ENCODE measurements around the gene SRP68.
"Not testable (repeated sequence)": the region's sequence is repeated elsewhere in the genome, so short reads cannot be mapped to it uniquely, and the experiment has no call there.

SRP68 gene

DNA sequence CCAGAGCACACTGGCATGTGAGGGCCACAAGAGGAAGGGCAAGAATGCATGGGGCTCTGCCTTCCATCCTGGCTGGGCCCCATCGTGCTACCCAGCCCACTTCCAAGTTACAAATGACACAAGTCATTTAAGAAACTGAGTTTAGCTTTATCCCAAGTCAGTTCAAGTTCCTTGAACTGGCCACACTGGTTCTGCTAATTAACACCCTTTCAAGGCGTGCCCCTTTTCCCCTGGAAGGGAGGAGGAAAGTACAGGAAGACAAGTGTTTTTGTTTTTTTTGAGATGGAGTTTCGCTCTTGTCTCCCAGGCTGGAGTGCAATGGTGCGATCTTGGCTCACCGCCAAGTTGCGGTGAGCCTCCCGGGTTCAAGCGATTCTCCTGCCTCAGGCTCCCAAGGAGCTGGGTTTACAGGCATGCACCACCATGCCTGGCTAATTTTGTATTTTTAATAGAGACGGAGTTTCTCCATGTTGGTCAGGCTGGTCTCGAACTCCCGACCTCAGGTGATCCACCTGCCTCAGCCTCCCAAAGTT lies 27.8 kb downstream of the SRP68 start:
- not testable (repeated sequence) for DNase-seq

GRCh38 chr17:76042868-76043267 lies 29.4 kb downstream of the SRP68 start:
- not testable (repeated sequence) for DNase-seq

DNA sequence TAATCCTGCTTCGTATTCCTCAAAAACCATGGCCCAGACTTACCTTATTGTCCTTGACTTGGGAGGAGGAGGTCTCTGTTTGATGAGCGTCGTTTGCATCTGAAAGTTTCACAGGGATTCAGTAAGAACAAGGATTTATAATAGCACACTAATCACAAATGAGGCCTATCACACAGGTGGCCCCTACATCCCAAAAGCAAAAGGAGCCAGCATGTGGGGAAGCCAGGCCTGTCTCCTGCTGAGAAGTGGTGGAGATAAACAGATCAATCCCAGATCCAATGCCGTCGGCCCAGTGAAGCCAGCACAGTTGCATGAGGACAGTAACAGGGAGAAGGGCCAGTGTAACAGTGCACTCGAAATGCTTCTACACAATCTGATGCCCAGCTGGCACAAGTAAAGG lies 31.9 kb downstream of the SRP68 start:
- no peak for DNase-seq

GRCh38 chr17:76039121-76039520 lies 33.2 kb downstream of the SRP68 start:
- no peak for DNase-seq

DNA sequence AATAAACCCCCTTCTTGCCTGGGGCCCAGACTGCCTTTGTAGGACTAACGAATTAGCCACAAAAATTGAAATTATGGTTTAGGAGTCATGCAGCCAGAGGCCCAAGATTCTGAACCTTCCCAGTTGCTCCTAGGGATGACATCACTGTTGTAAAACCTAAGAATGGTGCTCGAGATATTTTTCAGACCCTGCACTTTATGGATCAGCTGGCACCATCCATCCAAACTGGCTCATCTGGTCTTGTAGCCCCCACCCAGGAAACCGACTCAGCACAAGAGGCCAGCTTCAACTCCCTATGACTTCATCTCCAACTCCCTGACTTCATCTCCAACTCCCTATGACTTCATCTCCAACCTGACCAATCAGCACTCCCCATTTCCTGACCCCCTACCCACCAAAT lies 34.3 kb downstream of the SRP68 start:
- no peak for DNase-seq

DNA sequence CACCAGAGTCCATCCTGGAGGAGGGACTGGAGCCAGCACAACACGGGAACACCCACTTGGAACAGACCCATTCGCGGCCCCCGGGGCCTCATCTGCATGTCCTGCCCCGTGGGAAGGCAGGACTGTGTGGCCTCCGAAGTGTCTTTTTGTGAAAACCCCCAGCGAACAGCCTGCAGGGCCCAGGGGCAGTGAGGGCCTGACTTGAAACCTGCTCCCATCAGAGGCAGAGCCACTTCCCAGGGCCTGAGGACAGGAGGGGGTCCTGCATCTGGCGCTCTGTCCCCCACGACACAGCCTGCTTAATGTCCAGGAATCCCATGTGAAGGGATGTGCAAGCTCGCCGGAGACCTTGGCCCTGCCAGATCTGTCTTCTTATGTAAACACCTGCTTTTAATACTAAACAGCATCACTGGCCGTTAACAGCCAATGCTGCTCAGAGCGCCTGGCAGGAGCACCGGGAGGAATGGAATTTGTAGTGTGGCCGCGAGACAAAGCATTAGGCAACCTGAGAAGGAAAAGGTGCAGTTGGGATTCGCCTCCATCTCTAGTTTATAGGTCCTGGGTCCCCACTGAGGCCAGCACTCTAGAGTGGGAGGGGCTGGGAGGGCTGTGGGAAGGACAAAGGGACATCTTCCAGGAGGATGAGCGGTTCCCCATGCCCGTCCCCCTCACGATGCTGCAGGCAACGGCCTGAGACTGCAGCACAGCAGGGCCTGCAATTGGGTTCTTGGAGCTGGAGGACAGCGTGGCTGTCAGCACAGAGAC lies 35.6 kb downstream of the SRP68 start:
- DNase-seq, result no peak

DNA sequence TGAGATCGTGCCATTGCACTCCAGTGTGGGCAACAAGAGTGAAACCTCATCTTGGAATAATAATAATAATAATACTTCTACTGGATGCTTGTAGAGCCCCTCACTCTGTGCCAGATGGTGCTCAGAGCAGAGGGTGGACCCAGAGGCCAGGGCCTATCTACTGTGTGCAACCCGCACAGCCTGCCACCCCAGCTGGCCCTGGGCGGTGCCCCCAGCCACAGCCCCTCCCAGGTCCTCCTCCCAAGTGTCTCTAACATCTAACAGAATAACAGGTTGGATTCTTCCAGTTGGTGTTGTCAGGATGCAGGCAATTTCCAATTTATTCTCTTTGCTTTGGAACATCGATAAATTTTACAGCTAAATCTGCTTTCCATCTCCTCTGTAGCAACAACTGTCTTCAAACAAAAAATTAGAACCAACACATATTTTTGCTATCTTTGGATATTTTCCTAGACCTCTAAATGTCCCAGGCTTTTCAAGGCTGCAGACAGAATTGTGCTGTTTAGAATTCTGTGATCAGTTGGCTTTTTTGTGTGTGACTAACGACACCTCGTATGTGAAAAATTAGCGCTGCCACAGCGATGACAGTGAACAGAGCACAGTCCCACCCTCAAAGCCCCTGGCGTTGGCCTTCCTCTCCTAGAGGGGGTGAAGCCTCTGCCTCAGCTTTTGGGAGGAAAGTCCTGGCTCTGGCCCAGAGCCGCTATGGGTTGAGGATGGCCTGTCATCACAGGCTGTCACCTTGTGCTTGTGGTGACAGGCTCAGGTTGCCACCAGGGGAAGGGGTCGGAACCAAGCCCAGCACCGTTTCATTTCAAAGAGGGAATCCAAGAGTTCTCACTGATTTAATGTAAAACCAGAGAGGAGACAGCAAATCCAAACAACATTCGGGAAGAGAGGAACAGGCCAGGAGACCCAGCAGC lies 37.6 kb downstream of the SRP68 start:
- no peak for DNase-seq

GRCh38 chr17:76033139-76033538 lies 39.2 kb downstream of the SRP68 start:
- DNase-seq, result no peak

DNA sequence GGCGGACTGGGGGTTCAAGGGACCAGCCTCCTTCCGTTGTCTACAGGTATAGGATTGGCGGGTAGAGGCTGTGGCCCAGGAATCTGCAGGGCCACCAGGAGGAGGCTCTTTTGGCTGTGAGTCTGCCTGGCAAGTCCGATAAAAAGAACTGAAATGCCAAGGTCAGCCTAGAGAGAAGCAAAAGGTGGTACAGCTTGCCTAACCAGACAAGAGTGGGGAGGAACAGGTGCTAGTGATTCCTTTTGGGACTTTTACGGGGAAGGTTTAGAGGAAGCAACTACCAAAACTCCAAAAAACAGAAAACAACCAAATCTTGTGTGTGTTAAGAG lies 39.6 kb downstream of the SRP68 start:
- no peak for DNase-seq

DNA sequence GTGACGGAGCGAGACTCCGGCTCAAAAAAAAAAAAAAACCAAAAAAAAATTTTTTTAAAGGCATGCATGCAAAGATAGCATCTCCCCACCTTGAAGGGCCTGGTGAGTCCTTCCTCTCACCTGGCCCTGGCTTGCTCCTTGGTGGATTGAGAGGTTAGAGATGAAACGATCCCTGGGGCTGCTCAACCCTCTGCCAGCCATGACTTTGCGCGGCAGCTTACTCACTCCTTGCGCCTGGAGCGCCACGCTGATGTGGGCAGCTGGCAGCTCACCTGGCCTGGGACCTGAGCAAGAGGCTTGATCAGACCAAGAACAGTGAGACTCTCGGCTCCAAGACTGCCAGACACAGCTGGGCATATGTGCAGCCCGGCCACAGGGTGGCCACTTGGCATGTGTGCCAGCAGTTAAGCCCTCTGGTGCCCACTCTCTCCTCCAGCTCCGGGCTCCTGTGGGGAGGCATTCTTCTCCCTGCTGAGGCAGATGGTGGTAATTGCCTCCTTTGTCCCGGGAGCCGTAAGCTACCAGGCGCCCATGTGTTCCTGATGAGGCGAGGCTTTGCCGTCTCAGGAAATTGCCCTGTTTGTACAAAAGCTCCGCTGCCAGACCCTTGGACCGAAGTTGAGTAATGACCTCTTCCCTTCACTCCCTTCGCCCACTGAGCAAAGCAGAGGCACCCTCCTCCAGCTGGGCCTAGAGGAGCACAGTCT lies 40.1 kb downstream of the SRP68 start:
- DNase-seq, result no peak

- DNase-seq, result no peak
Measured at GRCh38 chr17:76027159-76027839, 45.0 kb downstream of the SRP68 start, which contains the start of gene EVPL. TSS of gene EVPL (minus strand) at chr17:76027306. CDS start at chr17:76027198, 108 bp downstream.

DNA sequence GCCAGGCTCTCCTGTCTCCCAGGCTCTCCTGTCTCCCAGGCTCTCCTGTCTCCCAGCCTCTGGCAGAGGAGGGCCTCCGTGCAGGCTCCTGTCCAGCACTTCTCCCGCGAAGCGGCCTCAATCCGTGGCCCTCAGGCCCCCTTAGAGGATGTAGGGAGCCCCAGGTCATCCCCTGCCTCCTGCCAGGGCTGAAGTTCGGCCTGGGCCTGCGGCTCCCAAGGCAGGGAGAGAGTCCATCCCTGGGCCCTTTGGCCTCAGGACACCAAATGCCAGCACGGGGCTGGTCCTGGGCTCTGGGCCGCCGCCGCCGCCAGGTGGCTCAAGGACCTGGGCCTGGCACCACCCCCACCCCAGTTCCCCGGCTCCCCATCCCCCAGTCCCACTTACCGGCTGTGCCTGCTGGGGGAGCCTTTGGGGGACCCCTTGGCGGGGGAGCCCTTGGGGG lies 45.6 kb downstream of the SRP68 start:
- DNase-seq, result no peak

DNA sequence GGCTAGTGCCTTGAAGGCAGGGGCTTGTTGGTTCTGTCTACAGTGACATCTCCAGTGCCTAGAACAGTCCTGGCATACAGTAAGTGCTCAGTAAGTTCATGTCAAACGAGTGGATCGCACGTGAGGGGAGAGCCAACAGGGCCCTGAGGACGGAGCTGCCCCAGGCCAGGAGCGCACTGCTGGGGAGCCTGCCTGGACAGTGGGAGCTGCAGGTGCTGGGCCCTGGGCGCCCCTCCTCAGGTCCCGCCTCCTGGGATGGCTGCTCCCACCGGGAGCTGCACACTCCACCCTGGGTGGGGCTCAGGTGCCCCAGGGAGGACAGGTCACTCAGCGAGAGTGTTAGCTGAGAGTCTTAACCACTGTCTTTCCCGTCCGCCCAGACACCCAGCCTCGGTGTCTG lies 47.0 kb downstream of the SRP68 start:
- DNase-seq, result no peak

- DNase-seq, result no peak
Measured at GRCh38 chr17:76024353-76024752, 48.0 kb downstream of the SRP68 start.

DNA sequence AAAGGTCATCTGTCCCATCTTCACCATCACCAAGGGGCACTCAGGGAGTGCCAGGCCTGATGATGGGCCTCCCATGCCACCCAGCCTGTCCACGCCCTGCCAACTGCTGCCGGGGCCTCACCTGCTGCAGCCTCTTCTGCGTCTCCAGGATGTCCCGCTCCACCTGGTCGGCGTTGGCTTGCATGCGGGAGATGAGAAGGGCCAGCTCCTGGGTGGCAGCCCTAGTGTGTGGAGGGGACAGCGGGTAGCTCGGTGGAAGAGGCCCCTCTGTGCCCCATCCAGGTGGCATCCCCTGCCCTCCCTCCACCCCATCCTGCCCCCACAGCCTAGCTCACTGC lies 48.4 kb downstream of the SRP68 start:
- DNase-seq, result no peak

DNA sequence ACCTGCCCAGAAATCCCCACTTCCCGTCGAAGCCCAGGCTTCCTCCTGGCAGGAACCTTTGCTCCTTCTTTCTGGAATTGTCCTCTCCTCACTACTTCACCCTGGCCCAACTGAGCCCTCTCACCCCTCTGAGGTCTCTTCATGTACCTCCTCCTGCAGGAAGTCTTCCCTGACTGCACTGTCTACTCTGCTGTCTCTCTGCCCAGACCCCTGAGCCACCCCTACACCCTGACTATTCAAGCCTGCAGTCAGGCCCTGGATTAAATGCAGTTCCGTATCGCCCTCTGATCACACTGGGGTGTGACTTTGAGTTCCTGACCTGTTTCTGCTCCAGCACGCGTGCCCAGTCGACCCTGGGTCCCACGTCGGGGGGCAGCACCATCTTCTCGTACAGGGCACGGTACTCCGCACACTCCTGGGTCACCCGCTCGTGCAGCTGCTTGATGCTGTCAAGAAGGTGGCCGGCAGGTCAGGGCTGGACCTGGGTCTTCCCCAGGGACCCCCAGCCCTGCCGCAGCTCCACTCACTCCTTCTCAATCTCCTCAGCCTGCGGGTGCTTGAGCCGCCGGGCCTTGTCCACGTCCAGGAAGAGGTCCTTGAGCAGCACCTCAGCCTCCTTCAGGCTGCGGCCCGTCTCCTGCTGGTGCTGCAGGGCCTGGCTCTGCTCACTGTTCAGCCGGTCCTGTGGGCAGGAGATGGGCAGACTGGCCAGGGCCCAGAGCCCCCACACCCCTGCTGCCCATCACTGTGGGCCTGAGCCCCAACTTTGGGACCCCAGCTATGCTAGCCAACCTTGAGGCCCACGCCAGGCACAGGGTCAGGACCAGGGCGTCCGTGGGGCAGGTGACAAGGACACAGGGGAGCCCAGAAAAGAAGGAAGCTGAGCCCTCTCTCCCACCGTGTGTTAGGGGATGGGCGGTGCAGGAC lies 49.1 kb downstream of the SRP68 start:
- no peak for DNase-seq

DNA sequence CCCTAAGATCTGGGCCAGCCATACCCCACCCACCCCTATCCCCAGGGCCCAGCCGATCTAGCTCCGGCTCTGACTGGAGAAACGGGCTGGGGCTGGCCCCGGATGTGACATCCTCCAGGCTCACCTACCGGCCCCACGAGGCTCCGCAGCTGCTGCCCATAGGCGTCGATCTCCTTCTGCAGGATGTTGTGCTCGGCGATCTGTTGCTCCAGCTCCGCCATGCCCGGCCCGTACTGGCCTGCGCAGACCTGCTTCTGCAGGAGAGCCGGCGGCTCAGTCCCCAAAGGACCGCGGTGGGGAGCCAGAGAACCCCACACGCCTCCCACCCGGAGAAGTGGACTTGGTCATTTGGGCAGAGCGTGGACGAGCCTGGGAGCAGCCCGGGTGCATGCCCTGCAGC lies 50.0 kb downstream of the SRP68 start:
- no peak for DNase-seq

DNA sequence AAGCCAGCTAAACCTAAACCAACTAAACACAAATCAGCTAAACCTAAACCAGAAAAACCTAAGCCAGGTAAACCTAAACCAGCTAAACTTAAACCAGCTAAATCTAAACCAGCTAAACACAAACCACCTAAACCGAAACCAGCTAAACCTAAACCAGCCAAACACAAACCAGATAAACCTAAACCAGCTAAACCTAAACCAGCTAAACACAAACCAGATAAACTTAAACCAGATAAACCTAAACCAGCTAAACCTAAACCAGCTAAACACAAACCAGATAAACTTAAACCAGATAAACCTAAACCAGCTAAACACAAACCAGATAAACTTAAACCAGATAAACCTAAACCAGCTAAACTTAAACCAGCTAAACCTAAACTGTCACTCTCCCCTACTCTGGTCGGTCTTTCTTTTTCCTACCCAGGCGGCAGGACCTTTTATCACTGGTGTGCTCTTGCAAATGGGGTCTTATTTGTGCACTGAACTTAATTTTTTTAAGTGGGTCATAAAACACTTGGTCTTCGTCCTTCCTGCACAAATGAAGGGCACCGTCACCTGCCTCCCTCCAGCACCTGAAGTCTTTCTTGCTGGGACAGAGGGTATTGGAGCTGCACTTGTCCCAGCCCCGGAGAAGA lies 52.4 kb downstream of the SRP68 start:
- DNase-seq, result no peak

- DNase-seq, result no peak
Measured at GRCh38 chr17:76018801-76019200, 53.5 kb downstream of the SRP68 start.

- no peak for DNase-seq
Measured at GRCh38 chr17:76018340-76018680, 54.0 kb downstream of the SRP68 start.
